PC-3 (cell line): ENCODE measurements around the gene CCDC63. TPM values are rescaled to one million over a fixed set of nuclear protein-coding genes. Genes with fewer than 3 reads are reported as not detected.

Experiments used
- ATAC-seq: fragments of 200-7000 bp; cut with Tn5 transposase; 2 replicates; pipeline ENCODE4 v1.9.1; 2020; ENCODE audit warnings: mild to moderate bottlenecking, moderate library complexity
- BruUV-seq: library from RNA; stranded (reverse); fragments of 400-500 nt; replicated peaks from 2 replicates; lab custom pipeline; 2021; lab: Mats Ljungman, UMichigan
- CTCF ChIA-PET: fragments of 300-600 bp; sonication (Branson Sonifier 250); formaldehyde crosslinking; loops from one replicate; lab custom pipeline; 2022; ENCODE audit warnings: antibody characterized with exemption; lab: Charles Lee
- POLR2A ChIA-PET: fragments of 300-600 bp; sonication (Branson Sonifier 250); formaldehyde crosslinking; loops from one replicate; lab custom pipeline; 2022; ENCODE audit warnings: antibody characterized with exemption; ENCODE audit not compliant: unreplicated experiment; lab: Charles Lee
- DNase-seq: peaks from one replicate; pipeline ENCODE4 v3.0.0-alpha.2; 2015
- H2AFZ ChIP-seq: fragments of 300-600 bp; sonication (generic); 2 replicates; pipeline ENCODE4 v1.6.0; 2016; ENCODE audit warnings: antibody characterized with exemption, low read length
- H3F3A ChIP-seq: fragments of 300-600 bp; sonication (generic); one replicate; pipeline ENCODE4 v1.6.0; 2017; ENCODE audit warnings: antibody characterized with exemption, low read length, control low read depth, mild to moderate bottlenecking; ENCODE audit not compliant: unreplicated experiment
- H3K27ac ChIP-seq: fragments of 300-600 bp; sonication (generic); 2 replicates; pipeline ENCODE4 v1.5.1; 2016; ENCODE audit warnings: mild to moderate bottlenecking, low read length
- H3K27me3 ChIP-seq: fragments of 300-600 bp; sonication (generic); 2 replicates; pipeline ENCODE4 v1.6.1; 2016; ENCODE audit warnings: low read length, mixed read lengths
- H3K36me3 ChIP-seq: fragments of 300-600 bp; sonication (generic); 2 replicates; pipeline ENCODE4 v1.6.1; 2016; ENCODE audit warnings: low read depth, mixed run types, low read length, mixed read lengths
- H3K4me1 ChIP-seq: fragments of 300-600 bp; sonication (generic); 2 replicates; pipeline ENCODE4 v1.5.1; 2016; ENCODE audit warnings: low read length; ENCODE audit not compliant: insufficient read depth
- H3K4me2 ChIP-seq: fragments of 300-600 bp; sonication (generic); 2 replicates; pipeline ENCODE4 v1.6.0; 2016; ENCODE audit warnings: low read length
- H3K4me3 ChIP-seq: fragments of 300-600 bp; sonication (generic); 2 replicates; pipeline ENCODE4 v1.5.1; 2016; ENCODE audit warnings: mild to moderate bottlenecking, low read length, mixed read lengths
- H3K79me2 ChIP-seq: fragments of 300-600 bp; sonication (generic); 2 replicates; pipeline ENCODE4 v1.6.1; 2017; ENCODE audit warnings: low read length, mixed read lengths
- H3K9ac ChIP-seq: fragments of 300-600 bp; sonication (generic); 2 replicates; pipeline ENCODE4 v1.6.0; 2016; ENCODE audit warnings: mild to moderate bottlenecking, low read length
- H3K9me2 ChIP-seq: fragments of 300-600 bp; sonication (generic); replicated peaks from 2 replicates; pipeline ENCODE4 v1.6.1; 2016; ENCODE audit warnings: mixed run types, low read length, mixed read lengths
- H3K9me3 ChIP-seq: fragments of 300-600 bp; sonication (generic); 2 replicates; pipeline ENCODE4 v1.6.1; 2016; ENCODE audit warnings: low read length, mixed read lengths
- H4K20me1 ChIP-seq: fragments of 300-600 bp; sonication (generic); 2 replicates; pipeline ENCODE4 v1.6.1; 2016; ENCODE audit warnings: low read length, mixed read lengths
- EZH2 ChIP-seq: fragments of 300-600 bp; sonication (generic); IDR thresholded peaks from one replicate; pipeline ENCODE4 v1.6.1; 2017; ENCODE audit warnings: antibody characterized with exemption, mild to moderate bottlenecking, low read length; ENCODE audit not compliant: unreplicated experiment
- EZH2phosphoT487 ChIP-seq: fragments of 300-600 bp; sonication (generic); IDR thresholded peaks from 2 replicates; pipeline ENCODE4 v1.6.1; 2018; ENCODE audit warnings: mild to moderate bottlenecking, antibody characterized with exemption, low read length, borderline replicate concordance
- intact Hi-C: fragments of 100-400 bp; cut with micrococcal nuclease; formaldehyde crosslinking; loops from 2 replicates; pipeline ENCODE4 v1.9.0; 2023
- total RNA-seq: library from RNA; depleted of rRNA; stranded (reverse); fragments of >200 nt; gene quantifications from 2 replicates; pipeline ENCODE4 v1.2.3, GENCODE V29; 2014
- TF ChIP-seq, protein P1 (sequence below): fragments of 300-600 bp; sonication (generic); conservative IDR thresholded peaks from 2 replicates; pipeline ENCODE4 v1.5.1; 2017; ENCODE audit warnings: antibody characterized with exemption, low read depth, mild to moderate bottlenecking, low read length

Gene CCDC63
- total RNA-seq, 1 experiment from 2014 or later = not detected

DNA sequence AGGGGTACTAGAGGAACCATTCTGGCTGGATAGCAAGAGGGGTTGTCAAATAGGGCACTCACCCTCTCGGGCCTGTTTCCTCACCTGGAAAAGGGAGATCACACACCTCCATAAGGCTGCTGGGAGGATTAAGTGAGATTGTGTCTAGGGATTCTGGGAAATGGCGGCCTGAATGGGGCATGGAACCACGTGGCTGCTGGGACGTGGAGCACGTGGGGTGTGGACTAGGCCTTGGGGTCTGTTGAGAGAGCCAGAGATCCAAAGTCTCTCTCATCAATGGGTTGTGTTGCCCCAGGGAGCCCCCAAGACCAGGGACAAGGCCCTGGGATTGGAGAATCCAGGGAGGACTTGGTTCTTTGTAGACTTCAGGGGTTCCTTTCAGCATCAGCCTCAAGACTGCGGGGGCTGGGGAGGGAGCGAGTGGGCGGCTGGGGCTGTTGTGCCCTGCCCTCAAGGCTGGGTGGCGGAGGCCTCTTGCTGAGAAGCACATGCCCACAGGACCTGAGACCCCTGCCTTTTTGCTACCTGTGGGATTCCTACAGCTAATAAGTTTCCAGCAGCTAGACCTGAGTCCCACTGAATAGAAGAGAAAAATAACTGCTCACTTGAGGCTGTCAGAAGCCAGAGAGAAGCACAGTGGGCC is 77.0 kb downstream of the CCDC63 start:
- H3K27ac ChIP-seq = no peak overlapping the region
- H3K9me3 ChIP-seq = no peaks in the 10 kb centered on the region
- H3K4me1 ChIP-seq = peaks cover 7% of the 10 kb centered on the region
- no peaks in the 10 kb centered on the region for H3K27me3 ChIP-seq
- H3K9ac ChIP-seq = no peak overlapping the region
- no peaks in the 10 kb centered on the region for H3K36me3 ChIP-seq
- POLR2A ChIA-PET = no interaction called here
- H3K79me2 ChIP-seq = no peaks in the 10 kb centered on the region
- intact Hi-C loops = no loop called here
- ATAC-seq (no peak), DNase-seq (no peak)
- H3F3A ChIP-seq = no peaks in the 10 kb centered on the region
- H4K20me1 ChIP-seq = no peaks in the 10 kb centered on the region
- no TSS peak for BruUV-seq
- no peaks in the 10 kb centered on the region for H3K9me2 ChIP-seq
- H2AFZ ChIP-seq = no peak overlapping the region
- CTCF ChIA-PET = no interaction called here
- H3K4me2 ChIP-seq = no peak overlapping the region
- TF ChIP-seq EZH2 (no peak), EZH2phosphoT487 (no peak)
- TF ChIP-seq, protein P1, sequence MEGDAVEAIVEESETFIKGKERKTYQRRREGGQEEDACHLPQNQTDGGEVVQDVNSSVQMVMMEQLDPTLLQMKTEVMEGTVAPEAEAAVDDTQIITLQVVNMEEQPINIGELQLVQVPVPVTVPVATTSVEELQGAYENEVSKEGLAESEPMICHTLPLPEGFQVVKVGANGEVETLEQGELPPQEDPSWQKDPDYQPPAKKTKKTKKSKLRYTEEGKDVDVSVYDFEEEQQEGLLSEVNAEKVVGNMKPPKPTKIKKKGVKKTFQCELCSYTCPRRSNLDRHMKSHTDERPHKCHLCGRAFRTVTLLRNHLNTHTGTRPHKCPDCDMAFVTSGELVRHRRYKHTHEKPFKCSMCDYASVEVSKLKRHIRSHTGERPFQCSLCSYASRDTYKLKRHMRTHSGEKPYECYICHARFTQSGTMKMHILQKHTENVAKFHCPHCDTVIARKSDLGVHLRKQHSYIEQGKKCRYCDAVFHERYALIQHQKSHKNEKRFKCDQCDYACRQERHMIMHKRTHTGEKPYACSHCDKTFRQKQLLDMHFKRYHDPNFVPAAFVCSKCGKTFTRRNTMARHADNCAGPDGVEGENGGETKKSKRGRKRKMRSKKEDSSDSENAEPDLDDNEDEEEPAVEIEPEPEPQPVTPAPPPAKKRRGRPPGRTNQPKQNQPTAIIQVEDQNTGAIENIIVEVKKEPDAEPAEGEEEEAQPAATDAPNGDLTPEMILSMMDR = no peak
- H3K4me3 ChIP-seq = no peak overlapping the region

DNA sequence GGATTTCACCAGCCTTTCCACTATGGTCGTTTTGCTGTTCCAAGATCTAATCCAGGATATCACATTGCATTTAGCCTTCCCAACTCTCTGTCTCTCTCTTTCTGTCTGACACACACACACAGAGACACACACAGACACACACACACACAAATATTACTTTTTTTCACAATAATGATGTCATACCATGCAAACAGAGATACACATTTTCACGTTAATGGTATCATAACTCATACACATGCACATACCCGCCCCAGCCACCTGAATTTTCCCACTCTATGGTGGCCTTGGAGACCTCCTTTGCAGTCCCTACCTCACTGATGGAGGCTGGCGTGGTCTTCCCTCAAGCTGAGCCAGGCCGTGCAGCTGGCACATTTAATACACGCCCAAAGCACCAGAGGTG is 80.8 kb downstream of the CCDC63 start:
- intact Hi-C loops = no loop called here
- H3K4me2 ChIP-seq = no peak overlapping the region
- no TSS peak for BruUV-seq
- no peak overlapping the region for H3K4me3 ChIP-seq
- TF ChIP-seq EZH2 (no peak), EZH2phosphoT487 (no peak)
- TF ChIP-seq, protein P1 = no peak
- ChIA-PET CTCF (no interaction called here), POLR2A (no interaction called here)
- no peaks in the 10 kb centered on the region for H4K20me1 ChIP-seq
- H3K27ac ChIP-seq = no peak overlapping the region
- H3K9me3 ChIP-seq = no peaks in the 10 kb centered on the region
- H2AFZ ChIP-seq = no peak overlapping the region
- H3K36me3 ChIP-seq = no peaks in the 10 kb centered on the region
- no peaks in the 10 kb centered on the region for H3F3A ChIP-seq
- DNase-seq = no peak
- no peaks in the 10 kb centered on the region for H3K27me3 ChIP-seq
- no peaks in the 10 kb centered on the region for H3K4me1 ChIP-seq
- ATAC-seq = no peak
- H3K9me2 ChIP-seq = no peaks in the 10 kb centered on the region
- no peaks in the 10 kb centered on the region for H3K79me2 ChIP-seq
- H3K9ac ChIP-seq = no peak overlapping the region

DNA sequence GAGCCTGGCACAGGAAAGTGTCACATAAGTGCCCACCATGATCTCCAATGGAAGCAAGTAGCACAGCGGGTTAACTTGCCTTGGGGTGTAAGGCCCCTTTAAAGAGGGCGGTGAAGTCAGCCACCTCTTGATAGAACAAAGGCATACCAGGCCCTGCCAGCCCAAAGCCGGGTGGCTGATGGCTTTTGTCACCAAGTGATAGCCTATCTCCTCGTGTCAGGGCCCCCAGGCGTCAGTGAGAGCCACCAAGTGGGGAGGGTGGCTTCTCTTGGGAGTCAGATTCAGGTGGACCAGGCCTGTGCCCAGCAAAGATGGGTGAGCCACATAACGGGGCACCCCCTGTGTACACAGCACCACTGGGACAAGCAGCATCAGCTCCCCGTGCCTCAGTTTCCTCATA is 81.9 kb downstream of the CCDC63 start:
- H3K4me1 ChIP-seq = no peaks in the 10 kb centered on the region
- intact Hi-C loops = no loop called here
- ATAC-seq = no peak
- H3K9me2 ChIP-seq = no peaks in the 10 kb centered on the region
- CTCF ChIA-PET = no interaction called here
- H3K9ac ChIP-seq = no peak overlapping the region
- no peaks in the 10 kb centered on the region for H3K27me3 ChIP-seq
- no peak overlapping the region for H3K4me2 ChIP-seq
- no peaks in the 10 kb centered on the region for H3F3A ChIP-seq
- no TSS peak for BruUV-seq
- no peak overlapping the region for H3K4me3 ChIP-seq
- H3K36me3 ChIP-seq = no peaks in the 10 kb centered on the region
- POLR2A ChIA-PET = no interaction called here
- no peak for DNase-seq
- H4K20me1 ChIP-seq = no peaks in the 10 kb centered on the region
- H3K79me2 ChIP-seq = no peaks in the 10 kb centered on the region
- H2AFZ ChIP-seq = no peak overlapping the region
- no peaks in the 10 kb centered on the region for H3K9me3 ChIP-seq
- TF ChIP-seq, protein P1 = no peak
- TF ChIP-seq EZH2phosphoT487 (no peak), EZH2 (no peak)
- H3K27ac ChIP-seq = no peak overlapping the region
